Measurements from ENCODE around the gene KRT82.

Gene KRT82

GRCh38 chr12:52432559-52433207 lies 26.5 kb upstream of the KRT82 start:
- no peak for TF ChIP-seq JUND (IDR thresholded peaks at IDR 0.05; ENCODE audit: low read depth)
- no peak for DNase-seq (ENCODE audit: low read depth in 1 of 2, low spot score in 1 of 2)
- in situ Hi-C loops (cut with HindIII; ENCODE audit: low pct_unique_long_range_greater_than_20kb, low sequenced_read_pairs) = no loop called here

DNA sequence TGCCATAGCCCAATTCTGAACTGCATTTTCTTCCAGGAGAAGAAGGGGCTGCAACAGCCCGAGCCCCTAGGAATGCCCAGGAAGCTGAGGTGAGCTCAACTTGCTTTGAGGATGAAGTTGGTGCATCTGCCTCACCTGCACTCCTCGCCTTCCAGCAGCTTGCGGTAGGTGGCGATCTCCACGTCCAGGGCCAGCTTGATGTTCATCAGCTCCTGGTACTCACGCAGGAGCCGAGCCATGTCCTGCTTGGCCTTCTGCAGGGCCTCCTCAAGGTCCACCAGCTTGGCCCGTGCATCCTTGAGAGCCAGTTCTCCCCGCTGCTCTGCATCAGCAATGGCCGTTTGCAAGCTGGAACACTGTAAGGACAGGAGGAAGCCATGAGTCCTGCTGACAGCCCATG lies 22.0 kb upstream of the KRT82 start:
- TF ChIP-seq JUND (IDR thresholded peaks at IDR 0.05; ENCODE audit: low read depth) = no peak
- in situ Hi-C loops (cut with HindIII; ENCODE audit: low pct_unique_long_range_greater_than_20kb, low sequenced_read_pairs) = no loop called here
- peak in 1 of 2 experiments; percentile 36 for DNase-seq (ENCODE audit: low read depth in 1 of 2, low spot score in 1 of 2)

- in situ Hi-C loops (cut with HindIII; ENCODE audit: low pct_unique_long_range_greater_than_20kb, low sequenced_read_pairs) = no loop called here
- TF ChIP-seq JUND (IDR thresholded peaks at IDR 0.05; ENCODE audit: low read depth) = no peak
- no peak for DNase-seq (ENCODE audit: low read depth in 1 of 2, low spot score in 1 of 2)
Measured at GRCh38 chr12:52427083-52427482, 20.9 kb upstream of the KRT82 start.

DNA sequence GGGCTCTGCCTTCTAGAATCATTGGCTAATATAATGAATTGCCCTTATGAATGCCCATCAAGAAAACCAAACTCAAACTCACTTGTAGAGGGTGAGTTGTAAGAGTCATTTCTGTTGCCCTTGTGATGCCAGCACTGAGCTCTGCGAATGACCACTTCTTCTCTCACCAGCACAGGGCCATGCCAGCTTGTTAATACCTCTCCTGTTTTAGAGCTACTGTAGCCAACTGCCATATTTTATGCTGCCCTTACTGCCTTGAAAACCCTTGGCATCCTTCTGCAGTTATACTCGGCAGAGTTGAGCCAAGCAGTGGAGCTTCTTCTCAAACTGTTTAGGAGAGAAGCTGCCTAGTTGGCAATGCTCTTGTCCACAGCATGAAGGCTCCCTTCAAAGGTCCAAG lies 19.9 kb upstream of the KRT82 start:
- in situ Hi-C loops (cut with HindIII; ENCODE audit: low pct_unique_long_range_greater_than_20kb, low sequenced_read_pairs) = no loop called here
- DNase-seq (ENCODE audit: low read depth in 1 of 2, low spot score in 1 of 2) = no peak
- TF ChIP-seq JUND (IDR thresholded peaks at IDR 0.05; ENCODE audit: low read depth) = no peak

- no peak for TF ChIP-seq JUND (IDR thresholded peaks at IDR 0.05; ENCODE audit: low read depth)
- DNase-seq (ENCODE audit: low read depth in 1 of 2, low spot score in 1 of 2) = no peak
- in situ Hi-C loops (cut with HindIII; ENCODE audit: low pct_unique_long_range_greater_than_20kb, low sequenced_read_pairs) = no loop called here
Measured at GRCh38 chr12:52425466-52425865, 19.3 kb upstream of the KRT82 start.

DNA sequence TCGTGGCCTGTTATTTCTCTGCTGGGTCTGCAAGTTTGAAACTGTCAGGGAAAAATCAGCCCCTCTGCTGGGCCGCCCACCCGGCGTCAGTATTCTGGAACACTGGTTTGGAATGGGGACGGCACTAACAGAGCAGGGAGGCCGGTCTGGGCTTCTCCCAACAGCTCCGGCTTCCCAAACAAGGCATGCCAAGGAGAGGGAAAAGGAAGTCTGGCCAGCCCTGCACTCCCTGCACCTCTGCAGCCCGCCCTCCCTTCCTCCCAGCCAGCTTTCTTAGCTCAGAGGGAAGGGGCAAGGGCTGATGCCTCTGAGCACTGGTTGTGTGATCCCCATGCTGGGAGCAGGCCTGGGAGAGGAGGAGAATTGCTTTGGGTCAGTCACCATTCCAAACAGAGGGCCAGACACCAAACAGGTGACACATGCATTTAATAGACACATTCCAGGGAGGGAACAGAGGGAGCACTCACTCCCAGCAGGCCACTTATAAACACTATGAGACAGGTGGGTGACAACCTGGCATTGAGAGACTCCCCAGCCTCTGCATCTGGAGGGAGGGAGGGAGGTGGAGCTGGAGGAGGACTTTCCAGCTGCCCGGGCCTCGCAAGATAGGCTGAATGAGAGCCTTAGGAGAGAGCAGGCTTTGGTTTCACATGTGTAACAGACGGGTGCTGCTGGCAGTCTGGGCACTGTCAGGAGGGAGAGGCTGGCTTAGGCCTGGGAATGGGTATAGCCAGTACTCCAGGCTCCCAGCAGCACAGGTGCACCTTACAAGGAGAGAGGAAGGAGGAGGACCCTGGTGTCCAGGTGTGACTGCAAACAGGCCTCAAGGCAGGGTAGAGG lies 17.7 kb upstream of the KRT82 start:
- TF ChIP-seq JUND (IDR thresholded peaks at IDR 0.05; ENCODE audit: low read depth) = no peak
- in situ Hi-C loops (cut with HindIII; ENCODE audit: low pct_unique_long_range_greater_than_20kb, low sequenced_read_pairs) = no loop called here
- DNase-seq (ENCODE audit: low read depth in 1 of 2, low spot score in 1 of 2) = no peak

GRCh38 chr12:52423035-52423434 lies 16.9 kb upstream of the KRT82 start:
- no peak for TF ChIP-seq JUND (IDR thresholded peaks at IDR 0.05; ENCODE audit: low read depth)
- in situ Hi-C loops (cut with HindIII; ENCODE audit: low pct_unique_long_range_greater_than_20kb, low sequenced_read_pairs) = no loop called here
- peak in 1 of 2 experiments; percentile 33 for DNase-seq (ENCODE audit: low read depth in 1 of 2, low spot score in 1 of 2)

DNA sequence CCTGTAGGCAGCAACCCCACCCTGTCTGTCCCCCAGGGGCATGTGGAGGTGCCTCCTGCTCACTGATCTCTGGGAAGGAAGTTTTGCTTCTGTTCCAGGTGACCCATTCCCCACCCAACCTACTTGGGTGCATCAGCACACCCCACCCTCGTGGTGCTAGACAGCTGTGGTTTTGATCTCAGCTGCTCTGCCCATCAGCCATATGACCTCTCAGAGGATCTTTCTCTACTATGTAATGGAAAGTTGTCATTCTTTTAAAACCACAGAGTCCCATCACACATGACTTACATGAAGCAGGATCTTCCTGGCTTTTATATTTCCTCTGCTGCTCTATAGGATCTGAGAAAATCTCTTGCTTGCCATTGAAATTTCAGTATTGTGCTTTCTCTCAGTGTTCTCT lies 13.5 kb upstream of the KRT82 start:
- TF ChIP-seq JUND (IDR thresholded peaks at IDR 0.05; ENCODE audit: low read depth) = no peak
- no peak for DNase-seq (ENCODE audit: low read depth in 1 of 2, low spot score in 1 of 2)
- in situ Hi-C loops (cut with HindIII; ENCODE audit: low pct_unique_long_range_greater_than_20kb, low sequenced_read_pairs) = no loop called here

- DNase-seq (ENCODE audit: low read depth in 1 of 2, low spot score in 1 of 2) = no peak
- in situ Hi-C loops (cut with HindIII; ENCODE audit: low pct_unique_long_range_greater_than_20kb, low sequenced_read_pairs) = no loop called here
- no peak for TF ChIP-seq JUND (IDR thresholded peaks at IDR 0.05; ENCODE audit: low read depth)
Measured at GRCh38 chr12:52418576-52419110, 12.5 kb upstream of the KRT82 start.

- in situ Hi-C loops (cut with HindIII; ENCODE audit: low pct_unique_long_range_greater_than_20kb, low sequenced_read_pairs) = no loop called here
- DNase-seq (ENCODE audit: low read depth in 1 of 2, low spot score in 1 of 2) = peak in 1 of 2 experiments; percentile 51
- no peak for TF ChIP-seq JUND (IDR thresholded peaks at IDR 0.05; ENCODE audit: low read depth)
Measured at GRCh38 chr12:52417740-52418139, 11.6 kb upstream of the KRT82 start.

DNA sequence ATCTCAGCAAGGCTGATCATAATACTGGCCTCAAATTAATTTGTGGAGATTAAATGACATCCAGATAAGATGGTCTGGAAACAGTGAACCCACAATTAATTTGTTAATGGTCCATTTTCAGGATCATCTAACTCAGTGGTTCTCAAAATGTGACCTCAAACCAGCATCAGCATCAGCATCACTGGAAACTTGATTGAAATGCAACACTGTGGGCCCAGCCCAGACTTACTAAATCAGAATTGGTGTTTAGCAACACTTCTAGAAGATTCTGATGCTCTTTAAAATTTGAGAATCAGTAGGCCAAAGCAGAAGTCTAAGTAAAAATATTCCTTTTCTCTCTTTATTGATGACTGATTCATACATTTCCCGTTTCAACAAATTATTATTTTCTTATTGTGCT lies 10.7 kb upstream of the KRT82 start:
- in situ Hi-C loops (cut with HindIII; ENCODE audit: low pct_unique_long_range_greater_than_20kb, low sequenced_read_pairs) = no loop called here
- DNase-seq (ENCODE audit: low read depth in 1 of 2, low spot score in 1 of 2) = no peak
- TF ChIP-seq JUND (IDR thresholded peaks at IDR 0.05; ENCODE audit: low read depth) = no peak

DNA sequence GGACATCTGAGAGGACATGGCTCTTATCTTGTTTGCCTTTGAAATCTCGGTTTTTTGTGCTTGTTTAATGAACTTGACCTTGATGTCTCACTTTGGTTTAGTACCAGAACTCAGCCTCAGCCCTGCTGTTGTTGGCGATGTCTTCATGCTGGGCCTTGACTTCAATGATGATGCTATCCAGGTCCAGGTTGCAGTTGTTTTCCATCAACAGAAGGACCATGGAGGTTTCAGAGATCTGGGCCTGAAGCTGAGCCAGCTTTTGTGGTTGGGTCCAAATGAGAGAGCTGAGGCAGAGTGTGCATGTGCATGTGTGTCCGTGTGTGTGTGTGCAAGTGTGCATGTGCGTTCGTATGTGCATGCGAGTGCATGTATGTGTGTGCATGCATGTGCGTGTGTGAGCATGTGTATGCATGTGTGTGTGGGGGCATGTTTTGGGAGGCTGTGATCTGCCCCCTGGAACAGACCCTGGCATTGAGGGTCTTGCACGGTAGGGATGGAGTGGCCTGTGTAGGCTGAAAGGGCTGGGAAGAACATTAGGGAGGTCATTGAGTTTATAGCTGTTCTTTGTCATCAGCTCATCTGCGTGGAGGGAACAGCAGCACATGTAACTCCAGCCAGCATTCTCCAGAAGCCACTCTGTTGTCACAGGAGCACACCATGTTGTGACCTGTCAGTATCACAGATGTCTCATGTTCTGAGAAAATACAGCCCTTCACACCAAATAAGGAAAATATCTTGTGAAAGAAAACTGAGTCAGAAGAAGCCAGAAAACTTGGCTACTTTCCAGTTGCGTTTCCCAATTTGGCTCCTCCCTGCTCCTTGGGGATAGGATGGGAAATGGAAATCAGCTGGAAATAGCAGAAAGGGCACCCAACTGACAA lies 10.0 kb upstream of the KRT82 start:
- no peak for TF ChIP-seq JUND (IDR thresholded peaks at IDR 0.05; ENCODE audit: low read depth)
- DNase-seq (ENCODE audit: low read depth in 1 of 2, low spot score in 1 of 2) = no peak
- in situ Hi-C loops (cut with HindIII; ENCODE audit: low pct_unique_long_range_greater_than_20kb, low sequenced_read_pairs) = no loop called here
